Esophagus squamous epithelium (tissue), 5 donors: ENCODE data around the gene PSG1. TPM values are rescaled to one million over a fixed set of nuclear protein-coding genes. Genes with fewer than 3 reads are reported as not detected.
"Not testable (repeated sequence)": the region's sequence is repeated elsewhere in the genome, so short reads cannot be mapped to it uniquely, and the experiment has no call there.

Experiments
- DNase-seq: peaks from one replicate; lab custom pipeline; 2025; lab: John Stamatoyannopoulos, UW
- H3K27ac ChIP-seq, 4 donors: fragments of 200-600 bp; sonication (generic); one replicate each; pipeline ENCODE4 v1.5.1; 2016 to 2019; ENCODE audit warnings: mild to moderate bottlenecking in 1 of 4
- H3K27me3 ChIP-seq, 4 donors: fragments of 200-600 bp; sonication (generic); 1 replicate in 3 of 4; 2 replicates in 1 of 4; pipeline versions ENCODE4 v1.5.1 to v1.6.0; 2017 to 2021; ENCODE audit warnings: antibody characterized with exemption in 1 of 4
- H3K36me3 ChIP-seq, 3 donors: fragments of 200-600 bp; sonication (generic); one replicate each; pipeline ENCODE4 v1.5.1; 2016 to 2019
- H3K4me1 ChIP-seq, 3 donors: fragments of 200-600 bp; sonication (generic); one replicate each; pipeline ENCODE4 v1.5.1; 2017 to 2019
- H3K4me3 ChIP-seq, 4 donors: fragments of 200-600 bp; sonication (generic); 1 replicate in 3 of 4; 2 replicates in 1 of 4; pipeline ENCODE4 v1.5.1; 2016 to 2019; ENCODE audit warnings: mild to moderate bottlenecking in 2 of 4, moderate library complexity in 1 of 4
- H3K9me3 ChIP-seq, 3 donors: fragments of 200-600 bp; sonication (generic); one replicate each; pipeline ENCODE4 v1.5.1; 2016 to 2019
- POLR2A ChIP-seq, 4 donors: fragments of 450-650 bp; IDR thresholded peaks; one replicate each; pipeline ENCODE4 v1.6.1; 2017; ENCODE audit warnings: antibody characterized with exemption in 4 of 4, mild to moderate bottlenecking in 4 of 4, moderate library complexity in 3 of 4
- WGBS, 2 donors: methylation state at CpG; one replicate each; pipeline ENCODE4 v1.1.5; 2018; 5-methylcytosine and 5-hydroxymethylcytosine counted together
- intact Hi-C: fragments of 100-400 bp; cut with DNase I; formaldehyde crosslinking; loops from one replicate; pipeline ENCODE4 v1.15.0; 2022
- total RNA-seq, 4 donors: library from RNA; depleted of rRNA; stranded (reverse); fragments of >200 nt; gene quantifications; one replicate each; pipeline ENCODE4 v1.1.0, GENCODE V29; 2016
- TF ChIP-seq, protein P1 (sequence below), 6 experiments: fragments of 450-650 bp in 4 of 6; fragments of 200-600 bp in 2 of 6; sonication (generic) in 2 of 6; IDR thresholded peaks; one replicate each; pipeline ENCODE4 v1.5.1; 2016 to 2019; ENCODE audit warnings: antibody characterized with exemption in 6 of 6, mild to moderate bottlenecking in 4 of 6, moderate library complexity in 4 of 6
- donor health status: DM: yes; HTN: yes; CAD: no.

Gene PSG1
- total RNA-seq, 4 donors from 2014 or later: not detected

DNA sequence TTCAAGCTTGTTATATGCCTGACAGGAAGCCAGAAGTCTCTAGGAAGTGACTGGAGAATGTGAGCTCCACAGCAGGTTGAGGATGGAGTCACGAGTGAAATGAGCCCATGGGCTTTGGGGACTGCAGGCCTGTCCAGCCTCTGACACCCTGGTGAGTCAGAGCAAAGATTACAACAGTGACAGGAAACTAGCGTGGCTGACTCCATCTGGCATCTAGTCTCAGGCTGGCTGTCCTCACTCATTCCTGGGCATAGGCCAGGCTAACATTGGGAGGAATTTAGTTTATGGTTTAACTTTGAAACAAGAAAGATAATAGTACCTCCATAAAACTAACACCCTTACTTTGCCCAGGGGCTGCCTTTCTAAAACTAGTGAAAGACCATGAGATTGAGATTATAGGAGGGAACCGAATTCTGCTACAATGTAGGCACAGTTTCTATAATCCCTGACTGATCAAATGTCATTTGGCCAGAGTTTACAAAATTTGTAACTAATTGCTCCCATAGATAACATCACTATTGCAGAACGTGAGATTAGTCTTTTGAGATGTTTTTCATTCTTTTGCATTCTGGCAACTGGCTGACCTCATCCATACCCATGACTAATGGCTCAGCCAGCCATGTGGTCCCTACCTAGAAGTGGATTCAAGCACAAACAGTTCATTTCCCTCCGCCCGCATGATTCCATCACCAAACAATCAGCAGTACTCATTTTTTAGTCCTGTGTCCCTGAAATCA lies 28.4 kb downstream of the PSG1 start:
- intact Hi-C loops: no loop called here
- H3K4me3 ChIP-seq: no peak overlapping the region
- no peaks in the 10 kb centered on the region for H3K27me3 ChIP-seq
- DNase-seq: no peak
- 33 to 34% methylated on average over 6 of the region's 6 CpGs for WGBS, 2 donors
- H3K27ac ChIP-seq: peak overlapping the region; percentile 48 to 72 (median 60)
- H3K4me1 ChIP-seq: peaks cover 0 to 26% (median 5%) of the 10 kb centered on the region in 3 donors
- H3K36me3 ChIP-seq: no peaks in the 10 kb centered on the region
- TF ChIP-seq, protein P1, sequence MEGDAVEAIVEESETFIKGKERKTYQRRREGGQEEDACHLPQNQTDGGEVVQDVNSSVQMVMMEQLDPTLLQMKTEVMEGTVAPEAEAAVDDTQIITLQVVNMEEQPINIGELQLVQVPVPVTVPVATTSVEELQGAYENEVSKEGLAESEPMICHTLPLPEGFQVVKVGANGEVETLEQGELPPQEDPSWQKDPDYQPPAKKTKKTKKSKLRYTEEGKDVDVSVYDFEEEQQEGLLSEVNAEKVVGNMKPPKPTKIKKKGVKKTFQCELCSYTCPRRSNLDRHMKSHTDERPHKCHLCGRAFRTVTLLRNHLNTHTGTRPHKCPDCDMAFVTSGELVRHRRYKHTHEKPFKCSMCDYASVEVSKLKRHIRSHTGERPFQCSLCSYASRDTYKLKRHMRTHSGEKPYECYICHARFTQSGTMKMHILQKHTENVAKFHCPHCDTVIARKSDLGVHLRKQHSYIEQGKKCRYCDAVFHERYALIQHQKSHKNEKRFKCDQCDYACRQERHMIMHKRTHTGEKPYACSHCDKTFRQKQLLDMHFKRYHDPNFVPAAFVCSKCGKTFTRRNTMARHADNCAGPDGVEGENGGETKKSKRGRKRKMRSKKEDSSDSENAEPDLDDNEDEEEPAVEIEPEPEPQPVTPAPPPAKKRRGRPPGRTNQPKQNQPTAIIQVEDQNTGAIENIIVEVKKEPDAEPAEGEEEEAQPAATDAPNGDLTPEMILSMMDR (IDR thresholded peaks at IDR 0.05): no peak
- no peak for TF ChIP-seq POLR2A (IDR thresholded peaks at IDR 0.05)
- no peaks in the 10 kb centered on the region for H3K9me3 ChIP-seq

DNA sequence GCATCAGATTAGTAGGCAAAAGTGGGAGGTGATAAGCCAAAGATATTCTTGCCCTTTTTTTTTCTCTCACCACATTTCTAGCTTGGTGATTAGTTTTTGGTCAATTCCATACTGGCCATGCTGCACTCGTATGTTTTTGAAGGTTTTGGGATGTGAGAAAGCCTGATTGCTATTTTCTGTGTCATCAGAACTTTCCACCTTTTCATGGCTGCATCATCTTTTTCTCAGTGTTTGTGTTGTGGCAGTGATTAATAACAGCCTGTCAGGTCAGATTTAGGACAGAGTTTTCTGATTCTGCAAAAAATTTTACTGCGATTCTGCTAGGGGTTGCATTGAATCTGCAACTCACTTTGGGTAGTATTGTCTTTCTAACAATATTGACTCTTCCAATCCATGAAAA lies 32.9 kb downstream of the PSG1 start:
- intact Hi-C loops: no loop called here
- Histone ChIP-seq H3K9me3 (no peaks in the 10 kb centered on the region), H3K4me3 (no peak overlapping the region), H3K36me3 (no peaks in the 10 kb centered on the region), H3K27ac (no peak overlapping the region), H3K4me1 (peaks cover 0 to 9% (median 5%) of the 10 kb centered on the region in 3 donors), H3K27me3 (peaks cover 0 to 3% (median 0%) of the 10 kb centered on the region in 4 donors)
- TF ChIP-seq, protein P1 (IDR thresholded peaks at IDR 0.05): no peak
- TF ChIP-seq POLR2A (IDR thresholded peaks at IDR 0.05): no peak
- 49 to 62% methylated on average over 2 of the region's 2 CpGs for WGBS, 2 donors
- DNase-seq: no peak

DNA sequence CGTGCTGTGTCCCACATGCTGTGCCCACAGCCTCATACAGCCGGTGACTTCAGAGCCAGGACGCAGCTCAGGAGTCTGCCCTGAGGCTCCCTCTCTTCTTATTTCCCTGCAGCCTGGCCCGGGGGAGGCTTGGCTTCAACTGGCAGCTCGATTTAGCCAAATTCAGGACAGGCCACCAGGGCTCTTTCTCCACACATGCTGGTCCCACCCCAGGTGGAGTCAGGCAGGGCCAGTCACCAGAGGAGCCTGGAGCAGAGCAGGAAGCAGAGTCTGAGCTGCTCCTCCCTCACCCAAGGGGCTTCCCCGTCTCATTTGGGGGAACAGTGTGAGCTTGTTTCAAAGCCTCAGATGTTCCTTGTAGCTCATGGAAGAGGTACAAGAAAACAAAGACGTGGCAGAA lies 35.9 kb downstream of the PSG1 start:
- H3K27me3 ChIP-seq, H3K4me1 ChIP-seq, H3K9me3 ChIP-seq, H3K36me3 ChIP-seq, intact Hi-C loops, H3K27ac ChIP-seq, DNase-seq, H3K4me3 ChIP-seq: not testable (repeated sequence)
- WGBS, 2 donors: 50 to 52% methylated on average over 1 to 5 of the region's 7 CpGs

DNA sequence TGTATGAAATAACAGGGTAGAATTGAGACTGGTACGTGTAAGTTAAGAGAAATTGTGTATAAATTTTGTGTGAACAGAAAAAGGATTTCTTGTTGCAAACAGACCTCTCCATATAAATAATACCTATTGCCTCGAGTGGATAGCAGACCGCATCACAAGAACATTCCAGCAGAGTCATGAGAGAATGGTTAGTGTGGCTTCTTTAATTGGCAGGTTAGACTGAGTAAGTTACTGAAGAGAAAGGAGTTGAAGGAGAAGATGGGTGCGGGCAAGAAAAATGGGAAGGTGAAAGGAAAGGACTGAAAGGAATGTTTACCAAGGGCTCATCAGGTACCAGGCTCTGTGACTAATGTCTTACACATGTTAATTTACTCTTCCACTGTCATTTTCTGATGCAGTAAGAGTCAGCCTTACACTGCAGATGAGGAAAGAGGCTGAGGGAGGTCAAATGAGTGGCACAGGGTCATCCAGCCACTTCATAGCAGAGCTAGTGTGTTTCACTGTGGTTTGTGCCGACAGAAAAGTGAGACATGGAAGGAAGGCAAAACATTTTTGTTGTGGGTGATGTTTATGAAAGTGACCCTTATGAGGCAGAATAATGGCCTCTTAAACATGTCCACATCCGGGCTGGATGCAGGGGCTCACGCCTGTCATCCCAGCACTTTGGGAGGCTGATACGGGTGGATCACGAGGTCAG lies 46.6 kb downstream of the PSG1 start:
- not testable (repeated sequence) for H3K36me3 ChIP-seq, DNase-seq

DNA sequence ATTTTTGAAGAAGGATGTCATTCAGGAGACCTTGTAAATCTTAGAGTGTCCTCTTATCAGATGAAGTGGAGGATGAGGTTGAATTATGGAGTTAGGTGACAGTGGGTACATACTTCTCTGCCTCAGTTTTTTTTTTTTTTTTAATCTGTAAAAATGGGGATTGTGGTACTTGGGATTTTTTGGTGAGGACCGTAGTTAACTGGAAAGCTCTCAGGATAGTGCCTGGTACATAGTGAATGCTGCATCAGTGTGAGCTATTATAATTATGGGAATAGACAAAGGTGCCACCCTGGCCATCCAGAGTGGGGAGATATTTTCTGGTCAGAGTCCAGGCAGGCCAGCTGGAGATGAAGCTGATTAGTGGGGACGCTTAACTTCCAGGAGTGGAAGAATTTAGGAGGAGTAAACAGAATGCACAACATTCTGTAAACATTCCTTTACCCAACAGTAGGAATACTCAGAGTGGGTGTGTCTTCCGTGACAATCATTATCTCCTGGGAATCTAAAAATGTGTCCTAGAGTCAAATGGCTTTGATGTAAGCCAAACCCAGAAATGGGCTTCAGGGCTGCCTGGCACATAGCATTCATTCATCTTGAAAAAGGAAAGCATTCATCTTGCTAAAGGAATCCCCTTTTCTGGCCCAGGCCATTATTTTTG lies 47.4 kb downstream of the PSG1 start:
- H3K36me3 ChIP-seq, H3K27me3 ChIP-seq, DNase-seq, H3K9me3 ChIP-seq, intact Hi-C loops, H3K4me1 ChIP-seq, H3K27ac ChIP-seq, H3K4me3 ChIP-seq: not testable (repeated sequence)
- WGBS, 2 donors: 71 to 79% methylated on average over 3 of the region's 3 CpGs

More for the DNA sequence above, 46.6 kb downstream of the PSG1 start:
- H3K4me1 ChIP-seq, H3K27ac ChIP-seq, H3K4me3 ChIP-seq, intact Hi-C loops, H3K9me3 ChIP-seq, H3K27me3 ChIP-seq: not testable (repeated sequence)
- 47 to 82% methylated on average over 9 of the region's 9 CpGs for WGBS, 2 donors

DNA sequence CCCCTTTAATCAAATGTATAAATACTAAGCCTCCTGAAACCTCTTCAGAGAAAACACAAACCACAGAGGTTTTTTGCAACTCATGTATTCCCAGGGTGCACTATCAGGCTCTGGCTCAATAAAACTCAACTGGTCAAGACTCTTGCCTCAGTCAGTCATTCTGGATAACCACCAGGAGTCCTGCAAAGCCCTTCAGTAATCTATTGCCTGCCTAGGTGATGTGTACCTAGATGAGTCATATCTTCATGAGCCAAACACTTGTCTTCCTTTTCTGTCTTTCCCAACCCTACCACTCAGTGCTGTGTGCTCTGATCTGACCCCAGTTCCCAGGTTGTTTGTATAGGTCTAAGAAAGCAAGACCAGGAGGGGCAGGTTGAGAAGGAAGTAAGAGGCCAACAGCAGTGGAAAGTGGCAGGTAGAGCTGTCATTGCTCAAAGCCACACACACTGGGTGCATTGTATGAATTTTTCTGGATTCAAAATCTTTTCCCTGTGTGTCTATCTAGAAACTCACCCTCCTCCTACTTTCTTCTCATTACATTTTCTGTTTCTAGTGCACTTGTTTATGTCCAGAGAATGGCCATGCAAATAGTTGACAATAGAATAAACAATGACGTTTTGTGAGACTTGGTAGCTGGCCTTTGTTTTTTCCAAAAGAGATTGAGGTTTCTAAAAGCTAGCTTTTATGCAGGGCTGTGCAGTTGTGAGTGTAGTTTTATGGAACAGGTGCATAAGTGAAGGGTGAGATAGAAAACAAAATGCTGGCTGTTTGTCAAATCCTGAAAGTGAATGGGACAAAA lies 48.1 kb downstream of the PSG1 start:
- intact Hi-C loops: no loop called here
- TF ChIP-seq, protein P1 (IDR thresholded peaks at IDR 0.05): peak in 1 of 6 experiments; percentile 26
- no peak for TF ChIP-seq POLR2A (IDR thresholded peaks at IDR 0.05)
- Histone ChIP-seq H3K27ac (no peak overlapping the region), H3K9me3 (no peaks in the 10 kb centered on the region), H3K36me3 (no peaks in the 10 kb centered on the region), H3K4me1 (no peaks in the 10 kb centered on the region), H3K4me3 (no peak overlapping the region), H3K27me3 (peaks cover 0 to 3% (median 0%) of the 10 kb centered on the region in 4 donors)
- WGBS, 2 donors: 50% methylated on average over 1 of the region's 1 CpG
- DNase-seq: no peak

DNA sequence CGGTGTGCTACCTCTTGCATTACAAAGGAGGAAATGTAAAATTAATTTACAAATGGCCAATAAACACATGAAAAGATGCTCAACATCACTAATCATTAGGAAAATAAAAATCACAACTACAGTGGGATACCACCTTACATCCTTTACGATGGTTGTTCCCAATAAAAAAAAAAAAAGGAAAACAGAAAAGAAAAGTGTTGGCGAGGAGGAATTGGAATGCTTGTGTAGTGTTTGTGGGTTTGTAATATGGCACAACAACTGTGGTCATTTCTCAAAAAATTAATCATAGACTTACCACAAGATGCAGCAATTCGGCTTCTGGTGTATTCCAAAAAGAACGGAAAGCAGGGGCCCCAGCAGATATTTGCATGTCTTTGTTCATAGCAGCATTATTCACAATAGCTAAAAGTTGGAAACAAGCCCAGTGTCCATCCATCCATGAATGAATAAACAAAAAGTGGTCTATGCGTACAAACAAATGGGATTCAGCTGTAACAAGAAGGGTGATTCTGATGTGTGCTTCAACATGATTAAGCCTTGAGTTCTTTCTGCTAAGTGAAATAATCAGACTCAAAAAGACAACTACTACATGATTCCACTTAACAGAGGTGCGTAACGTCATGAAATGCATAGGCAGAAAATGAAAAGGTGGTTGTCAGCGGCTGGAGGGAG lies 58.1 kb downstream of the PSG1 start:
- H3K4me3 ChIP-seq, H3K27ac ChIP-seq, H3K9me3 ChIP-seq, H3K27me3 ChIP-seq, H3K4me1 ChIP-seq, intact Hi-C loops, DNase-seq, H3K36me3 ChIP-seq: not testable (repeated sequence)
- WGBS, 2 donors: 75 to 79% methylated on average over 8 to 9 of the region's 9 CpGs

DNA sequence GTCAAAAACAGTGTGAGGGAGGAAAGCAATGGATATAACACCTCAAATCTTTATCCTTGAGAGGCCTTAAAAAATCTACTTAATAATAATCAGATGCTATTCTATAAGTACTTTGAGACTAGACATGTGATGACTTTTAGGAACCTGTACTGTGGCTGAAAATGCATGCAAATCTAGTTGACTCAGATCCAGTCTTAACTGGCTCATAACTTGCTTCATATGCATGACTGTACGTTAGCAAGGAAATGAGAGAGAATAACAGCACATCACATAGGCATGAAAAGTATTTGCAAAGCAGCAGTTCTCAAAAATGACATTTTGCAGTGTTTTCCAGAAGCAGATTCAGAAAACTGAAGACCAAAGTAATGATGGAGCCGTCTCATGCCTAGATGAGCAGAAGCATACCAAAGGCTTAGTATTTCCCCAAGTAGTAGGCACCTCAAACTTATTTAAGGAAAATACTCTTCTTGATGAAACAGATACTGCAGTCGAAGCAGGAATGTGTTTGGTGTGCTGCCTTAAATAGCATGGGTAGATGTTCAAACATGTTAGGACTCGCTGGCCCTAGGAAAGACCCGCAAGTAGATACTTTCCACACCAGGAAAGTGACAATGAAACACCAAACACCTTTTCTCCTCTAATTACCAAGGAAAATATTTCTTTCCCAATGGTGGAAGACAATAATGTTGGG lies 59.4 kb downstream of the PSG1 start:
- H3K27me3 ChIP-seq: not testable (repeated sequence)

More for the DNA sequence above, 59.4 kb downstream of the PSG1 start:
- H3K4me1 ChIP-seq, H3K36me3 ChIP-seq, H3K27ac ChIP-seq, H3K9me3 ChIP-seq, DNase-seq, H3K4me3 ChIP-seq, intact Hi-C loops: not testable (repeated sequence)
- WGBS, 2 donors: 34 to 48% methylated on average over 5 of the region's 5 CpGs
